Left lung (tissue), 10 donors: Measurements from ENCODE around the gene GAS2L1. TPM values are rescaled to one million over a fixed set of nuclear protein-coding genes. Genes with fewer than 3 reads are reported as not detected.
A peak's percentile ranks its signal among the peaks of the same experiment; 100 is the strongest.

Experiments used
- ATAC-seq: fragments of 200-7000 bp; cut with Tn5 transposase; one replicate; pipeline ENCODE4 v1.9.1; 2020; ENCODE audit warnings: moderate library complexity
- DNase-seq, 4 donors: peaks; one replicate each; pipeline ENCODE4 v3.0.0-alpha.2; 2013 to 2020
- H3K27ac ChIP-seq, 2 donors: fragments of 200-600 bp; sonication (generic) in 1 of 2; one replicate each; pipeline versions ENCODE4 v1.5.0 to v1.8.0; 2020 to 2021
- H3K27me3 ChIP-seq, 2 donors: fragments of 200-600 bp; sonication (generic) in 1 of 2; one replicate each; pipeline versions ENCODE4 v1.5.0 to v1.8.0; 2020 to 2021
- H3K36me3 ChIP-seq, 2 donors: fragments of 200-600 bp; sonication (generic) in 1 of 2; one replicate each; pipeline versions ENCODE4 v1.5.0 to v1.8.0; 2020 to 2021
- H3K4me1 ChIP-seq, 2 donors: fragments of 200-600 bp; one replicate each; pipeline ENCODE4 v1.8.0; 2021
- H3K4me3 ChIP-seq, 2 donors: fragments of 200-600 bp; sonication (generic) in 1 of 2; one replicate each; pipeline versions ENCODE4 v1.5.0 to v1.8.0; 2020 to 2021; ENCODE audit warnings: mild to moderate bottlenecking in 1 of 2
- H3K9me3 ChIP-seq, 2 donors: fragments of 200-600 bp; sonication (generic) in 1 of 2; one replicate each; pipeline versions ENCODE4 v1.5.0 to v1.8.0; 2020 to 2021
- CTCF ChIP-seq, 2 donors: fragments of 200-600 bp; sonication (generic) in 1 of 2; IDR thresholded peaks; one replicate each; pipeline versions ENCODE4 v1.5.0 to v1.8.0; 2021; ENCODE audit warnings: antibody characterized with exemption in 2 of 2
- intact Hi-C, 2 donors: fragments of 100-400 bp; cut with DNase I; formaldehyde crosslinking; loops; one replicate each; pipeline versions ENCODE4 v1.11.2 to v1.14.2; 2022
- polyA plus RNA-seq, 6 donors: library from polyadenylated mRNA; unstranded; fragments of 120-200 nt; gene quantifications; one replicate each; pipeline ENCODE4 v1.2.1, GENCODE V29; 2013; ENCODE audit not compliant: insufficient read length in 6 of 6
- total RNA-seq, 2 donors: library from RNA; stranded (reverse); fragmentation: NEBNext Ultra II Directional; extraction: Animal tissue kit (Norgen Biotek cat#: 25700); gene quantifications; one replicate each; pipeline ENCODE4 v1.2.1, GENCODE V29; 2021
- donor health status: DM: no; HTN: yes; CAD: no.
- donor health status: DM: no; HTN: no; CAD: no.

The GAS2L1 gene
- total and polyA plus RNA-seq, 8 donors: 5.3 to 32.6 (median 9.1) TPM

GRCh38 chr22:29260031-29260560, 46.4 kb upstream of the GAS2L1 start:
- DNase-seq: no peak
- H3K27ac ChIP-seq: no peak overlapping the region
- H3K36me3 ChIP-seq: peaks cover 0 to 38% of the 10 kb centered on the region in 2 donors
- no peaks in the 10 kb centered on the region for H3K4me1 ChIP-seq
- H3K9me3 ChIP-seq: no peaks in the 10 kb centered on the region
- no peak overlapping the region for H3K4me3 ChIP-seq
- TF ChIP-seq CTCF (IDR thresholded peaks at IDR 0.05): no peak
- H3K27me3 ChIP-seq: no peaks in the 10 kb centered on the region
- intact Hi-C loops: no loop called here
- no peak for ATAC-seq

- Histone ChIP-seq H3K27me3 (no peaks in the 10 kb centered on the region), H3K4me1 (no peaks in the 10 kb centered on the region), H3K9me3 (no peaks in the 10 kb centered on the region), H3K4me3 (no peak overlapping the region), H3K27ac (no peak overlapping the region), H3K36me3 (peaks cover 0 to 43% of the 10 kb centered on the region in 2 donors)
- DNase-seq: no peak
- TF ChIP-seq CTCF (IDR thresholded peaks at IDR 0.05): no peak
- ATAC-seq: no peak
- intact Hi-C loops: no loop called here
These were observed 45.7 kb upstream of the GAS2L1 start for GRCh38 chr22:29260601-29261315.

- Histone ChIP-seq H3K4me3 (no peak overlapping the region), H3K27ac (no peak overlapping the region), H3K9me3 (no peaks in the 10 kb centered on the region), H3K27me3 (no peaks in the 10 kb centered on the region), H3K4me1 (peaks cover 0 to 17% of the 10 kb centered on the region in 2 donors), H3K36me3 (peaks cover 0 to 43% of the 10 kb centered on the region in 2 donors)
- intact Hi-C loops: no loop called here
- no peak for ATAC-seq
- TF ChIP-seq CTCF (IDR thresholded peaks at IDR 0.05): no peak
- no peak for DNase-seq
These were observed 42.6 kb upstream of the GAS2L1 start for GRCh38 chr22:29263791-29264276.

- peaks cover 10 to 30% of the 10 kb centered on the region in 2 donors for H3K4me1 ChIP-seq
- no peak overlapping the region for H3K27ac ChIP-seq
- ATAC-seq (no peak), DNase-seq (no peak)
- TF ChIP-seq CTCF (IDR thresholded peaks at IDR 0.05): no peak
- no peaks in the 10 kb centered on the region for H3K9me3 ChIP-seq
- intact Hi-C loops: no loop called here
- no peak overlapping the region for H3K4me3 ChIP-seq
- H3K27me3 ChIP-seq: no peaks in the 10 kb centered on the region
- peaks cover 0 to 30% of the 10 kb centered on the region in 2 donors for H3K36me3 ChIP-seq
These were observed 41.1 kb upstream of the GAS2L1 start for GRCh38 chr22:29265305-29265704.

GRCh38 chr22:29265929-29266328, 40.5 kb upstream of the GAS2L1 start:
- Histone ChIP-seq H3K9me3 (no peaks in the 10 kb centered on the region), H3K4me1 (peaks cover 17 to 36% of the 10 kb centered on the region in 2 donors), H3K27me3 (no peaks in the 10 kb centered on the region), H3K36me3 (peaks cover 0 to 23% of the 10 kb centered on the region in 2 donors), H3K27ac (peak overlapping the region in 1 of 2 donors; percentile 98), H3K4me3 (no peak overlapping the region)
- ATAC-seq (no peak), DNase-seq (no peak)
- intact Hi-C loops: no loop called here
- no peak for TF ChIP-seq CTCF (IDR thresholded peaks at IDR 0.05)
